Parathyroid adenoma (tissue), 2 donors: Measurements from ENCODE around the gene DPT.

ENCODE experiments used
- H2AFZ ChIP-seq: fragments of 300-600 bp; sonication (generic); one replicate; pipeline ENCODE4 v1.7.0; 2017; ENCODE audit warnings: antibody characterized with exemption, mild to moderate bottlenecking
- H3K27ac ChIP-seq: fragments of 300-600 bp; sonication (generic); one replicate; pipeline ENCODE4 v1.7.0; 2017
- H3K27me3 ChIP-seq: fragments of 300-600 bp; sonication (generic); one replicate; pipeline ENCODE4 v1.7.0; 2017; ENCODE audit warnings: low read length; ENCODE audit not compliant: control insufficient read depth, insufficient read depth
- H3K36me3 ChIP-seq: fragments of 300-600 bp; sonication (generic); one replicate; pipeline ENCODE4 v1.7.0; 2017; ENCODE audit warnings: low read length; ENCODE audit not compliant: control insufficient read depth, insufficient read depth
- H3K4me1 ChIP-seq: fragments of 300-600 bp; sonication (generic); one replicate; pipeline ENCODE4 v1.7.0; 2017; ENCODE audit warnings: control low read depth
- H3K4me2 ChIP-seq: fragments of 300-600 bp; sonication (generic); one replicate; pipeline ENCODE4 v1.7.0; 2017; ENCODE audit warnings: low read length
- H3K4me3 ChIP-seq: fragments of 300-600 bp; sonication (generic); one replicate; pipeline ENCODE4 v1.7.0; 2017; ENCODE audit warnings: low read depth, low read length
- H3K79me2 ChIP-seq: fragments of 300-600 bp; sonication (generic); one replicate; pipeline ENCODE4 v1.7.0; 2017; ENCODE audit warnings: control low read depth
- H3K9ac ChIP-seq: fragments of 300-600 bp; sonication (generic); one replicate; pipeline ENCODE4 v1.7.0; 2017; ENCODE audit warnings: mild to moderate bottlenecking
- H3K9me3 ChIP-seq: fragments of 300-600 bp; sonication (generic); one replicate; pipeline ENCODE4 v1.7.0; 2017; ENCODE audit warnings: low read length; ENCODE audit not compliant: control insufficient read depth
- TF ChIP-seq, protein P1 (sequence below): fragments of 300-600 bp; sonication (generic); IDR thresholded peaks from one replicate; pipeline ENCODE4 v1.7.0; 2017; ENCODE audit warnings: antibody characterized with exemption, mild to moderate bottlenecking
- donor health status: primary hyperparathyroidism.

DPT gene

DNA sequence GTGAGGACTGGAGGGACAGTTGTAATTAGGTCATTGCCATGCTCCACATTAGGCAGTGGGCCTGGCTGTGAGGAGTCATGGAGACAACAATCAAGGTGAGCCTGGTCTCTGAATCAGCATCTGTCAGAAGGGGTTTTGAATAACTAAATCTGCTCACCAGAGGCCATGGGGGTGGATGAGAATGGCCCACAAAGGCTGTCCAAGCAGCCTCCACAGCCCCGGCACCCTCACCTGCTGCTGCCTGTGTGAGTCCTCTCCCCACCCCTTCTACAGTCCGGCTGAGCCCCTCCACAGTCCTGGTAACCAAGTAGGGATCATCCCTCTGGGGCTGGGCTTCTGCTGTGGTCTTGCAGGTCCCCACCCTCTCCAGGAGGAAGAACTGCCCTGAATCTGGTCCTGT lies 2.3 kb downstream of the DPT start:
- Histone ChIP-seq H3K27me3 (no peaks in the 10 kb centered on the region), H3K4me3 (no peak overlapping the region), H3K4me2 (no peak overlapping the region), H3K4me1 (no peaks in the 10 kb centered on the region), H2AFZ (no peak overlapping the region), H3K36me3 (no peaks in the 10 kb centered on the region), H3K27ac (no peak overlapping the region), H3K9me3 (no peaks in the 10 kb centered on the region), H3K9ac (no peak overlapping the region), H3K79me2 (no peaks in the 10 kb centered on the region)
- TF ChIP-seq, protein P1, sequence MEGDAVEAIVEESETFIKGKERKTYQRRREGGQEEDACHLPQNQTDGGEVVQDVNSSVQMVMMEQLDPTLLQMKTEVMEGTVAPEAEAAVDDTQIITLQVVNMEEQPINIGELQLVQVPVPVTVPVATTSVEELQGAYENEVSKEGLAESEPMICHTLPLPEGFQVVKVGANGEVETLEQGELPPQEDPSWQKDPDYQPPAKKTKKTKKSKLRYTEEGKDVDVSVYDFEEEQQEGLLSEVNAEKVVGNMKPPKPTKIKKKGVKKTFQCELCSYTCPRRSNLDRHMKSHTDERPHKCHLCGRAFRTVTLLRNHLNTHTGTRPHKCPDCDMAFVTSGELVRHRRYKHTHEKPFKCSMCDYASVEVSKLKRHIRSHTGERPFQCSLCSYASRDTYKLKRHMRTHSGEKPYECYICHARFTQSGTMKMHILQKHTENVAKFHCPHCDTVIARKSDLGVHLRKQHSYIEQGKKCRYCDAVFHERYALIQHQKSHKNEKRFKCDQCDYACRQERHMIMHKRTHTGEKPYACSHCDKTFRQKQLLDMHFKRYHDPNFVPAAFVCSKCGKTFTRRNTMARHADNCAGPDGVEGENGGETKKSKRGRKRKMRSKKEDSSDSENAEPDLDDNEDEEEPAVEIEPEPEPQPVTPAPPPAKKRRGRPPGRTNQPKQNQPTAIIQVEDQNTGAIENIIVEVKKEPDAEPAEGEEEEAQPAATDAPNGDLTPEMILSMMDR, result no peak

- Histone ChIP-seq H3K27ac (no peak overlapping the region), H3K4me1 (no peaks in the 10 kb centered on the region), H3K4me2 (no peak overlapping the region), H3K4me3 (no peak overlapping the region), H3K79me2 (no peaks in the 10 kb centered on the region), H3K36me3 (no peaks in the 10 kb centered on the region), H3K27me3 (no peaks in the 10 kb centered on the region), H3K9ac (no peak overlapping the region), H3K9me3 (no peaks in the 10 kb centered on the region), H2AFZ (no peak overlapping the region)
- TF ChIP-seq, protein P1, result no peak
Observed at GRCh38 chr1:168726281-168726680, 2.7 kb downstream of the DPT start.

- Histone ChIP-seq H3K9me3 (no peaks in the 10 kb centered on the region), H3K4me2 (no peak overlapping the region), H3K4me1 (no peaks in the 10 kb centered on the region), H3K4me3 (no peak overlapping the region), H3K36me3 (no peaks in the 10 kb centered on the region), H3K27me3 (no peaks in the 10 kb centered on the region), H2AFZ (no peak overlapping the region), H3K27ac (no peak overlapping the region), H3K9ac (no peak overlapping the region), H3K79me2 (no peaks in the 10 kb centered on the region)
- TF ChIP-seq, protein P1, result no peak
Observed at GRCh38 chr1:168725831-168726230, 3.2 kb downstream of the DPT start.

GRCh38 chr1:168725060-168725459 lies 3.9 kb downstream of the DPT start:
- H3K4me1 ChIP-seq, result no peaks in the 10 kb centered on the region
- no peak overlapping the region for H3K4me3 ChIP-seq
- H2AFZ ChIP-seq, result no peak overlapping the region
- H3K27ac ChIP-seq, result no peak overlapping the region
- no peaks in the 10 kb centered on the region for H3K79me2 ChIP-seq
- H3K9me3 ChIP-seq, result no peaks in the 10 kb centered on the region
- no peaks in the 10 kb centered on the region for H3K27me3 ChIP-seq
- H3K36me3 ChIP-seq, result no peaks in the 10 kb centered on the region
- no peak overlapping the region for H3K9ac ChIP-seq
- H3K4me2 ChIP-seq, result no peak overlapping the region
- TF ChIP-seq, protein P1, result no peak

DNA sequence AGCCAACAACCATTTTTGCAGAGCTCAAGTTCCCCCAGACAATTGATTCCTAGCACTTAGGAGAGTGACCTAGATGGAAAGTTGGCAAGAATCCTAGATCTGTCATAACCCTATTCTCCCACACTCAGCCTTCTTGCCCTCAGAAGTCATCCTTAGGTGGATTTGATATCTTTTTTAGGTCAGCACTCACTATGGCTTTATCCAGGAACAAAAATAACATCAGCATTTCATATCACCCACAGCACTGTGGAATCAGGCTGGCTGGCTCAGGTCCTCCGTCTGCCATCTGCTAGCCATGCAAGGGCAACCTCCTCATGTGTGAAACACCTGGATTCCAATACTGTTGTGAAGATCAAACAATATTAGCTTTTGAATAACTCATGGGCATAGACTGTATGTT lies 6.0 kb downstream of the DPT start:
- no peaks in the 10 kb centered on the region for H3K36me3 ChIP-seq
- no peaks in the 10 kb centered on the region for H3K79me2 ChIP-seq
- H3K9me3 ChIP-seq, result no peaks in the 10 kb centered on the region
- TF ChIP-seq, protein P1, result no peak
- H2AFZ ChIP-seq, result no peak overlapping the region
- no peaks in the 10 kb centered on the region for H3K4me1 ChIP-seq
- H3K4me2 ChIP-seq, result no peak overlapping the region
- no peaks in the 10 kb centered on the region for H3K27me3 ChIP-seq
- no peak overlapping the region for H3K9ac ChIP-seq
- H3K27ac ChIP-seq, result no peak overlapping the region
- H3K4me3 ChIP-seq, result no peak overlapping the region
